Neural cell (in vitro differentiated cells): Measurements from ENCODE around the gene HOXA3. TPM values are rescaled to one million over a fixed set of nuclear protein-coding genes. Genes with fewer than 3 reads are reported as not detected.

Experiments
- H2AFZ ChIP-seq: fragments of 200-600, 300-800 bp; sonication (generic), shearing (Covaris generic); 2 replicates; pipeline ENCODE4 v1.6.0; 2014; ENCODE audit warnings: low read depth, mild to moderate bottlenecking, antibody characterized with exemption, low read length, moderate library complexity
- H3F3A ChIP-seq: fragments of 200-600 bp; shearing (Covaris generic); 2 replicates; pipeline ENCODE4 v1.6.1; 2016; ENCODE audit warnings: mild to moderate bottlenecking, moderate library complexity, mixed read lengths, antibody characterized with exemption, low read length; ENCODE audit not compliant: insufficient read depth, poor library complexity, severe bottlenecking
- H3K27ac ChIP-seq: fragments of 200-600, 300-800 bp; sonication (generic), shearing (Covaris generic); 2 replicates; pipeline ENCODE4 v1.5.1; 2014; ENCODE audit warnings: mild to moderate bottlenecking, low read length, moderate library complexity
- H3K27me3 ChIP-seq: fragments of 300-800, 200-600 bp; sonication (generic), shearing (Covaris generic); 2 replicates; pipeline ENCODE4 v1.6.0; 2014; ENCODE audit warnings: mild to moderate bottlenecking, low read depth, low read length, moderate library complexity; ENCODE audit not compliant: insufficient read depth
- H3K36me3 ChIP-seq: fragments of 300-800, 200-600 bp; sonication (generic), shearing (Covaris generic); 2 replicates; pipeline ENCODE4 v1.5.1; 2014; ENCODE audit warnings: mild to moderate bottlenecking, antibody characterized with exemption, low read length, moderate library complexity; ENCODE audit not compliant: insufficient read depth
- H3K4me2 ChIP-seq: fragments of 300-800, 200-600 bp; sonication (generic), shearing (Covaris generic); 2 replicates; pipeline ENCODE4 v1.6.0; 2014; ENCODE audit warnings: mild to moderate bottlenecking, low read length
- H3K4me3 ChIP-seq: fragments of 300-800, 200-600 bp; sonication (generic), shearing (Covaris generic); 2 replicates; pipeline ENCODE4 v1.5.1; 2014; ENCODE audit warnings: mild to moderate bottlenecking, low read length, moderate library complexity
- H3K79me2 ChIP-seq: fragments of 200-600 bp; shearing (Covaris generic); replicated peaks from 2 replicates; pipeline ENCODE4 v1.6.0; 2014; ENCODE audit warnings: mild to moderate bottlenecking, low read length, moderate library complexity; ENCODE audit not compliant: insufficient read depth
- H3K9ac ChIP-seq: fragments of 300-800, 200-600 bp; sonication (generic), shearing (Covaris generic); 2 replicates; pipeline ENCODE4 v1.6.1; 2016; ENCODE audit warnings: mild to moderate bottlenecking, low read length, mixed read lengths
- H3K9me2 ChIP-seq: fragments of 200-600 bp; shearing (Covaris generic); 2 replicates; pipeline ENCODE4 v1.6.1; 2016; ENCODE audit warnings: mild to moderate bottlenecking, low read length, mixed read lengths; ENCODE audit not compliant: insufficient read depth
- H3K9me3 ChIP-seq: fragments of 200-600, 300-800 bp; sonication (generic), shearing (Covaris generic); 2 replicates; pipeline ENCODE4 v1.6.1; 2016; ENCODE audit warnings: mild to moderate bottlenecking, mixed run types, low read length, moderate library complexity, mixed read lengths
- H4K20me1 ChIP-seq: fragments of 200-600 bp; shearing (Covaris generic); 2 replicates; pipeline ENCODE4 v1.6.1; 2016; ENCODE audit warnings: mild to moderate bottlenecking, mixed run types; ENCODE audit not compliant: insufficient read depth
- EP300 ChIP-seq: fragments of 450-650 bp; conservative IDR thresholded peaks from 2 replicates; pipeline ENCODE4 v1.6.1; 2014; ENCODE audit warnings: antibody characterized with exemption, mild to moderate bottlenecking, moderate library complexity; ENCODE audit not compliant: poor library complexity, severe bottlenecking
- EZH2 ChIP-seq: fragments of 200-600, 300-800 bp; shearing (Covaris generic), sonication (generic); IDR thresholded peaks from 2 replicates; pipeline ENCODE4 v1.6.1; 2014; ENCODE audit warnings: antibody characterized with exemption, low read length, borderline replicate concordance, mild to moderate bottlenecking; ENCODE audit not compliant: insufficient read depth, poor library complexity, severe bottlenecking
- MXI1 ChIP-seq: fragments of 450-650 bp; conservative IDR thresholded peaks from 2 replicates; pipeline ENCODE4 v1.6.1; 2014; ENCODE audit warnings: antibody characterized with exemption, mild to moderate bottlenecking; ENCODE audit not compliant: poor library complexity, severe bottlenecking
- POLR2AphosphoS5 ChIP-seq: IDR thresholded peaks from 2 replicates; pipeline ENCODE4 v1.6.1; 2012
- RAD21 ChIP-seq: fragments of 450-650 bp; conservative IDR thresholded peaks from 2 replicates; pipeline ENCODE4 v1.6.1; 2014; ENCODE audit warnings: antibody characterized with exemption, mild to moderate bottlenecking, moderate library complexity
- SMC3 ChIP-seq: fragments of 450-650 bp; conservative IDR thresholded peaks from 2 replicates; pipeline ENCODE4 v1.6.1; 2014; ENCODE audit warnings: antibody characterized with exemption, mild to moderate bottlenecking, moderate library complexity; ENCODE audit not compliant: poor library complexity
- TAF1 ChIP-seq: IDR thresholded peaks from 2 replicates; pipeline ENCODE4 v1.6.1; 2012; ENCODE audit warnings: low read depth
- polyA plus RNA-seq: library from polyadenylated mRNA; depleted of rRNA; stranded (reverse); fragments of >200 nt; gene quantifications from 2 replicates; pipeline ENCODE4 v1.2.3, GENCODE V29; 2014
- TF ChIP-seq, protein P1 (sequence below): fragments of 450-650 bp; IDR thresholded peaks from 2 replicates; pipeline ENCODE4 v1.5.1; 2014; ENCODE audit warnings: antibody characterized with exemption, mild to moderate bottlenecking, moderate library complexity; ENCODE audit not compliant: poor library complexity, severe bottlenecking
- TF ChIP-seq, protein P2 (sequence below): IDR thresholded peaks from 2 replicates; pipeline ENCODE4 v1.6.1; 2012; ENCODE audit warnings: borderline replicate concordance

The HOXA3 gene
- polyA plus RNA-seq, 1 donor from 2014 or later, result not detected

GRCh38 chr7:27073076-27073475 lies 79.3 kb downstream of the HOXA3 start:
- Histone ChIP-seq H3K9me3 (peaks cover 2% of the 10 kb centered on the region), H3F3A (no peaks in the 10 kb centered on the region), H3K9me2 (no peaks in the 10 kb centered on the region), H3K4me2 (no peak overlapping the region), H3K9ac (no peak overlapping the region), H3K79me2 (no peaks in the 10 kb centered on the region), H4K20me1 (no peaks in the 10 kb centered on the region), H3K27me3 (no peaks in the 10 kb centered on the region), H3K27ac (no peak overlapping the region), H3K36me3 (no peaks in the 10 kb centered on the region), H3K4me3 (no peak overlapping the region), H2AFZ (no peak overlapping the region)
- TF ChIP-seq, protein P1, sequence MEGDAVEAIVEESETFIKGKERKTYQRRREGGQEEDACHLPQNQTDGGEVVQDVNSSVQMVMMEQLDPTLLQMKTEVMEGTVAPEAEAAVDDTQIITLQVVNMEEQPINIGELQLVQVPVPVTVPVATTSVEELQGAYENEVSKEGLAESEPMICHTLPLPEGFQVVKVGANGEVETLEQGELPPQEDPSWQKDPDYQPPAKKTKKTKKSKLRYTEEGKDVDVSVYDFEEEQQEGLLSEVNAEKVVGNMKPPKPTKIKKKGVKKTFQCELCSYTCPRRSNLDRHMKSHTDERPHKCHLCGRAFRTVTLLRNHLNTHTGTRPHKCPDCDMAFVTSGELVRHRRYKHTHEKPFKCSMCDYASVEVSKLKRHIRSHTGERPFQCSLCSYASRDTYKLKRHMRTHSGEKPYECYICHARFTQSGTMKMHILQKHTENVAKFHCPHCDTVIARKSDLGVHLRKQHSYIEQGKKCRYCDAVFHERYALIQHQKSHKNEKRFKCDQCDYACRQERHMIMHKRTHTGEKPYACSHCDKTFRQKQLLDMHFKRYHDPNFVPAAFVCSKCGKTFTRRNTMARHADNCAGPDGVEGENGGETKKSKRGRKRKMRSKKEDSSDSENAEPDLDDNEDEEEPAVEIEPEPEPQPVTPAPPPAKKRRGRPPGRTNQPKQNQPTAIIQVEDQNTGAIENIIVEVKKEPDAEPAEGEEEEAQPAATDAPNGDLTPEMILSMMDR, result no peak
- TF ChIP-seq, protein P2, sequence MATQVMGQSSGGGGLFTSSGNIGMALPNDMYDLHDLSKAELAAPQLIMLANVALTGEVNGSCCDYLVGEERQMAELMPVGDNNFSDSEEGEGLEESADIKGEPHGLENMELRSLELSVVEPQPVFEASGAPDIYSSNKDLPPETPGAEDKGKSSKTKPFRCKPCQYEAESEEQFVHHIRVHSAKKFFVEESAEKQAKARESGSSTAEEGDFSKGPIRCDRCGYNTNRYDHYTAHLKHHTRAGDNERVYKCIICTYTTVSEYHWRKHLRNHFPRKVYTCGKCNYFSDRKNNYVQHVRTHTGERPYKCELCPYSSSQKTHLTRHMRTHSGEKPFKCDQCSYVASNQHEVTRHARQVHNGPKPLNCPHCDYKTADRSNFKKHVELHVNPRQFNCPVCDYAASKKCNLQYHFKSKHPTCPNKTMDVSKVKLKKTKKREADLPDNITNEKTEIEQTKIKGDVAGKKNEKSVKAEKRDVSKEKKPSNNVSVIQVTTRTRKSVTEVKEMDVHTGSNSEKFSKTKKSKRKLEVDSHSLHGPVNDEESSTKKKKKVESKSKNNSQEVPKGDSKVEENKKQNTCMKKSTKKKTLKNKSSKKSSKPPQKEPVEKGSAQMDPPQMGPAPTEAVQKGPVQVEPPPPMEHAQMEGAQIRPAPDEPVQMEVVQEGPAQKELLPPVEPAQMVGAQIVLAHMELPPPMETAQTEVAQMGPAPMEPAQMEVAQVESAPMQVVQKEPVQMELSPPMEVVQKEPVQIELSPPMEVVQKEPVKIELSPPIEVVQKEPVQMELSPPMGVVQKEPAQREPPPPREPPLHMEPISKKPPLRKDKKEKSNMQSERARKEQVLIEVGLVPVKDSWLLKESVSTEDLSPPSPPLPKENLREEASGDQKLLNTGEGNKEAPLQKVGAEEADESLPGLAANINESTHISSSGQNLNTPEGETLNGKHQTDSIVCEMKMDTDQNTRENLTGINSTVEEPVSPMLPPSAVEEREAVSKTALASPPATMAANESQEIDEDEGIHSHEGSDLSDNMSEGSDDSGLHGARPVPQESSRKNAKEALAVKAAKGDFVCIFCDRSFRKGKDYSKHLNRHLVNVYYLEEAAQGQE, result no peak
- TF ChIP-seq TAF1, result no peak
- no peak for TF ChIP-seq EP300
- TF ChIP-seq SMC3, result no peak
- no peak for TF ChIP-seq POLR2AphosphoS5
- TF ChIP-seq MXI1, result no peak
- no peak for TF ChIP-seq EZH2
- no peak for TF ChIP-seq RAD21

GRCh38 chr7:27071622-27072390 lies 80.6 kb downstream of the HOXA3 start:
- Histone ChIP-seq H3K9ac (no peak overlapping the region), H4K20me1 (no peaks in the 10 kb centered on the region), H3K4me3 (no peak overlapping the region), H3K27ac (no peak overlapping the region), H3K4me2 (no peak overlapping the region), H3K79me2 (no peaks in the 10 kb centered on the region), H3K9me2 (no peaks in the 10 kb centered on the region), H2AFZ (no peak overlapping the region), H3K36me3 (no peaks in the 10 kb centered on the region), H3F3A (no peaks in the 10 kb centered on the region), H3K27me3 (no peaks in the 10 kb centered on the region), H3K9me3 (peaks cover 2% of the 10 kb centered on the region)
- TF ChIP-seq, protein P1, result no peak
- no peak for TF ChIP-seq EP300
- TF ChIP-seq SMC3, result no peak
- TF ChIP-seq POLR2AphosphoS5, result no peak
- no peak for TF ChIP-seq MXI1
- no peak for TF ChIP-seq EZH2
- TF ChIP-seq, protein P2, result no peak
- no peak for TF ChIP-seq RAD21
- no peak for TF ChIP-seq TAF1
